AML-193 (cell line): ENCODE data around the gene NLGN2.
"Not testable (repeated sequence)": the region's sequence is repeated elsewhere in the genome, so short reads cannot be mapped to it uniquely, and the experiment has no call there.

Source experiments
- DNase-seq, 2 experiments: peaks; one replicate each; lab custom pipeline; 2025; lab: John Stamatoyannopoulos, UW

The NLGN2 gene

DNA sequence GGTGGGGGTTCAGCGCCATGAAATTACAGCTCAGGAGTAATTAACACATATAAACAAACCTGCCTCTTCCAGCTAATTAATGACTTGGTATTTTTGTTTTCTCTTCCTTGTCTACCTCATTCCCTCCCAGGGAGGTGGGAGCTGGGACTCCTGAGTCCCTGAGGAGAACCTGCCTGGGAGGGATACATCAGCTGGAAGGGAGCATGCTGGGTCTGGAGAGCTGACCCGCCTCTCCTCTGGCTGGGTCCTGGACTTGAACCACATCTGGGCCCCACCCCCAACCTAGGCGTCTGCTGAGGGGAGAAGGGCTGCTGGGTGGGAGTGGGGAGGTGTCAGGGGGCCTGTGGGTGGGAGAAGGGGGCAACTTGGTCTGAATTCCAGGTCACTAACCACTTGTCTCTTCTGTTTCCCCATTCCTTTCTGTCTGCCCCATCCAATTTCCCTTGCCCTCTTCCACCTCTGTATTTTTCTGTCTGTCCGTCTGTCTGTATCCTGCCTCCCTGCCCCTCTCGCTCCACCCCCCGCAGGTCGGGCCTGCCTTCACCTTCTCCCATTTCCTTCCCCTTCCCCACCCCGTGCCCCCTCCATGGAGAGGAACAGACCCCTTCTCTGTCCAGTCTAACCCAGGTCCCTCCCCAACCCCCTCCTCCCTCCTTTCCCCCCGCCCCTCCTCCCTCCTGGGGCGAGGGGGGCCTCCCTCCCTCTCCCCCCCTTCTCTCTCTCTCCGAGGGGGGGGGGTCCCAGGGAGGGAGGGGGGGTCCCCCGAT lies at the start of gene NLGN2:
NLGN2 (plus strand) TSS at position 361 of the 767 bp plus-strand sequence. CDS start 411 bp downstream, outside the sequence.
- no peak for DNase-seq

DNA sequence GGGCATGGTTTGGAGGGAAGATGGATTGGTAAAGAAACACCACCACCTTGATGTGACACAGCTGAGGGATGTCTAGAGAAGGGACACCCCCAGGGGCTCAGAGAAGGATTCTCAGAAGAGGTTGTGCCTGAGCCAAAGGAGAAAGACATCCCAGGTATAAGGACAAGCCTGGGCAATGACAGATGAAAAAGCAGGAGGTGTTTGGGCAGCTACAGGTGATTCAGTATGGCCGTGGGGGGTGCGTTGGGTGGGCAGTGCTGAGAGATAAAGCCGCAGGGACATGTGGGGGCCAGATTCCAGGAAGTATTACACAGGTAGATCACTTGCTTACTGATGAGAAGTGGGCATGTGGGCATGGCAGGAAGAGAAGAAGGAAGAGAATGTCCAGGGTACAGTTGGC lies 45.7 kb upstream of the NLGN2 start:
- no peak for DNase-seq

GRCh38 chr17:7363311-7363710 lies 44.3 kb upstream of the NLGN2 start:
- no peak for DNase-seq

- DNase-seq: not testable (repeated sequence)
These were observed 41.7 kb upstream of the NLGN2 start for GRCh38 chr17:7365963-7366362.

DNA sequence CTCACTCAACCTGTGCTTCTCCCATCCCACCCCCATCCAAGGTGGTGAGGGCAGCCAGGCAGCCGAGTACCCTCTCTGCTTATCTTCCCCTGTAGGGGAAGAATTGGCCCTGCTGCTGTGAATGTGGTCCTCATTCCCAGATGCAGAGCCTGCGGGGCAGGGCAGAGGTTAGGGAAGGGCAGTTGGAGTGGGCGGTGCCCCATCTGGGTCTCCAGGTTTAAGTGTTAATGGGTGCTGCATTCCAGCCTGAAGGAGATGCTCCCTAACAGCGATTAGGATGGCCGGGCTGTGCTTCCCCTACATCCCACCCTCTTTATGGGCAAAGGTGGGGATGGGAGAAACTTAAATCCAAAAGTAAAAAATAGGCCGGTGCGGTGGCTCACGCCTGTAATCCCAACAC lies 40.6 kb upstream of the NLGN2 start:
- no peak for DNase-seq

DNA sequence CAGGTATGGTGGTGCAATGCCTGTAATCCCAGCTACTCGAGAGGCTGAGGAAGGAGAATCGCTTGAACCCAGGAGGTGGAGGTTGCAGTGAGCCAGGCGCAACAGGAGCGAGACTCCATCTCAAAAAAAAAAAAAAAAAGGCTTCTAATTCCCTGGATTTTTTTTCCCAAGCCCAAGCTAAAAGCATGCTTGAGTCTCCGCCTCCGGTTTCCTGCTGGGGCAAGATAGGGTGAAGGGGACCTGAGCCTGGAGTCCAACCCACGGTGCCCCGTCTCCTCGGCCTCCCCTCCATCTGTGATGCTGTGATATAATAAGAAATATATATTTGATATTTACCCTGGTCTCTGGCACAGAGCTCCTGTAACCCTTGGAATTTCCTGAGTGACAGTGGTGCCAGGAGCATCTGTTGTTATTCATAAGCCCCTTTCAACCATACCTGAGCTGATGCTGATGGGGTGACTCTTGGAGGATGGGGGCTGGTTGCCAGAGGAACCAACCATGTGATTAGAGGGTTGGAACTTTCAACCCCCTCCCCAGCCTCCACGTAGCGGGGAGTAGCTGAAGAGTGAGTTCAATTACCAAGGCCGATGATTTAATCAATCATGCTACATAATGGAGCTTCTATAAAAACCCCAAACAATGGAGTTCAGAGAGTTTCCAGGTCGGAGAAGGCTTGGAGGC lies 39.6 kb upstream of the NLGN2 start:
- no peak for DNase-seq

GRCh38 chr17:7368599-7368994 lies 39.0 kb upstream of the NLGN2 start:
- not testable (repeated sequence) for DNase-seq

DNA sequence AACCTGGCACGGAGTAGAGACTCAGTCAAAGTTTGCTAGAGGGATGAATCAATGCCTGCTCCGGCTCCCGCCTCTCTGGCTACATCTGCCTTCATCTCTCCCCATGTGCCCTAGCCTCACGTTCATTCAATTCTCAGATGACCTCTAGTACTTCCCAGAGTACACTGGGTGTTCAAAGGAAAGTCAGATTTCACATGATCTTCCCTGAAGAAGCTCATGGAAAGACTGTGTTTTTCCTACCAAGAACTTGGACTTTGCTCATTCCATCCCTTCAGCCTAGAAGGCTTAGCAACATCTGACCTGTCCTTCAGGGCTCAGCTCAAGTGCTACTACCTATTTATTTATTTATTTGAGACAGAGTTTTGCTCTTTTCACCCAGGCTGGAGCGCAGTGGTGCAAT lies 37.8 kb upstream of the NLGN2 start:
- no peak for DNase-seq

DNA sequence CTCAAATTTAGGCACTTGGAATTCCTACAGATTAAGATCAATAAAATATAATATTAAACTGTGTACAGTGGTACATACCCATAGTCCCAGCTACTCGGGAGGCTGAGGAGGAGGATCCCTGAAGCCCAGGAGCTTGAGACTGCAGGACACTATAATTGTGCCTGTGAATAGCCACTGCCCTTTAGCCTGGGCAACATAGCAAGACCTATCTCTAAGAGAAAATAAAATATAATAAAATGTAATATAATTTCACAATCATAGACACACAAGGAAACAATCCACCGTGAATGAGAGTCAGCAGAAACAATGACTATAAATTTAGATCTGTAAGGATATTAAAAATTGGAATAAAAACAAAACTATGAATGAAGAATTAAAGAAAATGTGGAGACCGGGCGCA lies 36.8 kb upstream of the NLGN2 start:
- no peak for DNase-seq

DNA sequence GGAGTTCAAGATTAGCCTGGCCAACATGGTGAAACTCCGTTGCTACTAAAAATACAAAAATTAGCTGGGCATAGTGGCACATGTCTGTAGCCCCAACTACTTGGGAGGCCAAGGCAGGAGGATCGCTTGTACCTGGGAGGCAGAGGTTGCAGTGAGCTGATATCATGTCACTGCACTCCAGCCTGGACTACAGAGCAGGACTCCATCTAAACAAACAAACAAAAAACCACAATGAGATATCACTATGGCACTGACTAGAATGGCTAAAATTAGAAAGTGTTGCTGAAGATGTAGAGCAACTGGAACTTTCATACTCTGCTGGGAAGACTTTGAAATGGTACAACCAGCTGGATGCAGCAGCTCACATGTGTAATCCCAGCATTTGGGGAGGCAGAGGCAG lies 33.3 kb upstream of the NLGN2 start:
- DNase-seq: no peak

- DNase-seq: no peak
These were observed 28.5 kb upstream of the NLGN2 start for GRCh38 chr17:7379134-7379533.

DNA sequence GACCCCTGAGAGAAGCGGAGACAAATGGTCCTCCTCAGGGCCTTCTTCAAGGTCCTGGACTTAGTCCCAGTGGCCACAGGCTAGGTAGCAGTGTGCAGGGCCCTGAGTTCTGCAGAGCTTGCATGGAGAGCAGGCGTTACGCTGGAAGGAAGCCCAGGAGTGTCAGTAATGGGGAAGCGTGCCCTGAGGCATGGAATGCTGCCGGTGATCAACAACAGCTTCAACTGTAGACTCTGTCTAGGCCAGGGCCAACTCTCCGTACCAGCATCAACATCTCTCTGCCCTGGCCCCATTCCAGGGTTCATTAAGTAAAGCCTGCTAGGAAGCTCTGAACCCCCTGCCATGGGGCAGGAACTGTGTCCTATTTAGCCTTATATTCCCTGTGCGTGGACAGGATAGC lies 27.3 kb upstream of the NLGN2 start:
- no peak for DNase-seq

GRCh38 chr17:7380855-7381683 lies 26.6 kb upstream of the NLGN2 start, which contains the start of gene TNK1:
TNK1 (plus strand) TSS chr17:7381089; CDS start chr17:7382927, 1,838 bp downstream.
- no peak for DNase-seq

GRCh38 chr17:7382901-7383300 lies 24.7 kb upstream of the NLGN2 start:
- no peak for DNase-seq

DNA sequence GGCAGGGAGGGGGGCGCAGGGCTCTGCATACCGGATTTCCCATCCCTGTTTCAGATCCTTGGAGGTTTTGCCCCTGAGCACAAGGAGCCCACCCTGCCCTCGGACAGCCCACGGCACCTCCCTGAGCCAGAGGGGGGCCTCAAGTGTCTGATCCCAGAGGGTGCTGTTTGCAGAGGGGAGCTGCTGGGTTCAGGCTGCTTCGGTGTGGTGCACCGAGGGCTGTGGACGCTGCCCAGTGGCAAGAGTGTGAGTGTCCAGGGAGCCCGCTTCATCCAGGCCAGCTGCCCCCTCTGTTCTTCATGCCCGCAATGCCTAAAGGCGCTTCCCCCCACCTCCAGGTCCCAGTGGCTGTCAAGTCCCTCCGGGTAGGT lies 24.3 kb upstream of the NLGN2 start:
- no peak for DNase-seq

DNA sequence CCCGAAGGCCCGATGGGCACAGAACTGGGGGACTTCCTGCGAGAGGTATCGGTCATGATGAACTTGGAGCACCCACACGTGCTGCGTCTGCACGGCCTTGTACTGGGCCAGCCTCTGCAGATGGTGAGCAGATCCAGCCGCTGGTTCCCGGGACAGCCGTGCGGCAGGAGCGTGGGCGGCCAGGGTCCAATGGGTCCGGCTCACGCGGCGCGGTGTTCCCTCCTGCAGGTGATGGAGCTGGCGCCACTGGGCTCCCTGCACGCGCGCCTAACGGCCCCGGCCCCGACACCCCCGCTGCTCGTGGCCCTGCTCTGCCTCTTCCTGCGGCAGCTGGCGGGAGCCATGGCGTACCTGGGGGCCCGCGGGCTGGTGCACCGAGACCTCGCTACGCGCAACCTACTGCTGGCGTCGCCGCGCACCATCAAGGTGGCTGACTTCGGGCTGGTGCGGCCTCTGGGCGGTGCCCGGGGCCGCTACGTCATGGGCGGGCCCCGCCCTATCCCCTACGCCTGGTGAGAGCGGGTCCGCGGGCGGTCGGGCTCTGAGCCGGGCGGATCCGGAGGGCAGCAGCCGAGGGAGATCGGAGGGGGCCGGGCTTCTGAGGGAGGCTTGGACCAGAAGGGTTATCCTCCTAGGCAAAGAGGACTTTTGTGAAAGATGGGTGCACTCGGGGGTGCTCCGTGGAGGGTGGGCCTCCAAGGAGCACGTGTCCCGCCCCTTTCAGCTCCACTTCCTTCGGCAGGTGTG lies 23.7 kb upstream of the NLGN2 start:
- peak in 1 of 2 experiments; percentile 1 for DNase-seq

- no peak for DNase-seq
These were observed 23.1 kb upstream of the NLGN2 start for GRCh38 chr17:7384489-7385081.

DNA sequence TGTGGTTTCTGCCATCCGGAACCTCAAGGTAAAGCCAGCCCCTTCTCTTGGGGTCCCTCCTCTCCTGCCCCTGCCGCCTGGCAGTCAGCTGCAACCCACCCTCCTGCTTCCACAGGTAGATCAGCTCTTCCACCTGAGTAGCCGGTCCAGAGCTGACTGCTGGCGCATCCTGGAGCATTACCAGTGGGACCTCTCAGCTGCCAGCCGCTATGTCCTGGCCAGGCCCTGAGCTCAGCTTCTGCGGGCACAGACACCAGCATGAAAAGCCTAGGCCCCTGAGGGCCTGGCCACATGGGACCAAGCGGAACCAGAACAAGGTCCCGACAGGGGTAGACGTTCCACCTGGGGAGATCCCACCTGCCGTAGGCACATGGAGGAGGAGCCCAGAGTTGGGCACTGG lies 18.8 kb upstream of the NLGN2 start:
- DNase-seq: no peak

GRCh38 chr17:7389924-7390910 lies 17.4 kb upstream of the NLGN2 start:
- DNase-seq: no peak

DNA sequence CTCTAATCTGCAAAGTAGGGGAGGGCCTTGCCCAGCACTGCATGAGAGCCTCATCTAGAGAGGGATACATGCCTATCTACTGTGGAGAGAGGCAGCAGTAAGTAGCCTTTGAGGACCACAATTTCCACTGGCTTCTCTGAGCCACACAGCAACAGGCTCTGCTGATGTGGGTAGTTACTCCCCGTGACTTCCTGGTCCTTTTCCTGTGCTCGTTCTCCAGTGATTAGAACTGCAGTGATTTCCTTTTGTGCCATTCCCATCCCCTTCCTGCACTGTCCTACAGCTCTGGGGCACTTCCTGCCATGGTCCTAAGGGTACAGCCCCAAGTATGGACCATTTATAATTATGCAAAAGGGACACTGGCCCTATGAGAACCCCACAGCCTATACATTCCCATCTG lies 16.3 kb upstream of the NLGN2 start:
- DNase-seq: no peak
